H9 (cell line): Measurements from ENCODE around the gene SMYD4. TPM values are rescaled to one million over a fixed set of nuclear protein-coding genes. Genes with fewer than 3 reads are reported as not detected.

Experiments
- DNase-seq: peaks from one replicate; pipeline ENCODE4 v3.0.0-alpha.2; 2017
- H2AFZ ChIP-seq: one replicate; pipeline ENCODE4 v1.6.1; 2013; ENCODE audit warnings: mild to moderate bottlenecking, low read length, control low read depth, moderate library complexity
- H2AK5ac ChIP-seq: 2 replicates; pipeline ENCODE4 v1.6.1; 2013; ENCODE audit warnings: low read length, control low read depth, mixed read lengths; ENCODE audit not compliant: insufficient read length
- H2BK120ac ChIP-seq: one replicate; pipeline ENCODE4 v1.6.1; 2013; ENCODE audit warnings: low read depth, mild to moderate bottlenecking, low read length, control low read depth, inconsistent platforms; ENCODE audit not compliant: poor library complexity, severe bottlenecking
- H2BK12ac ChIP-seq: 2 replicates; pipeline ENCODE4 v1.6.1; 2013; ENCODE audit warnings: low read length, control low read depth, mixed read lengths, low read depth; ENCODE audit not compliant: insufficient read length
- H2BK15ac ChIP-seq: 2 replicates; pipeline ENCODE4 v1.6.1; 2013; ENCODE audit warnings: low read depth, low read length, control low read depth
- H2BK20ac ChIP-seq: one replicate; pipeline ENCODE4 v1.6.1; 2013; ENCODE audit warnings: low read depth, mild to moderate bottlenecking, low read length, control low read depth, inconsistent platforms; ENCODE audit not compliant: poor library complexity, severe bottlenecking
- H2BK5ac ChIP-seq: 2 replicates; pipeline ENCODE4 v1.6.1; 2013; ENCODE audit warnings: low read length, control low read depth, mixed read lengths; ENCODE audit not compliant: insufficient read length
- H3K14ac ChIP-seq: 2 replicates; pipeline ENCODE4 v1.6.1; 2013; ENCODE audit warnings: low read length, control low read depth; ENCODE audit not compliant: insufficient read depth
- H3K18ac ChIP-seq: 2 replicates; pipeline ENCODE4 v1.6.1; 2013; ENCODE audit warnings: low read depth, mild to moderate bottlenecking, mixed read lengths, low read length, control low read depth; ENCODE audit not compliant: insufficient read length
- H3K23ac ChIP-seq: 2 replicates; pipeline ENCODE4 v1.6.1; 2013; ENCODE audit warnings: low read length, control low read depth, mixed read lengths, low read depth; ENCODE audit not compliant: insufficient read length
- H3K23me2 ChIP-seq: 2 replicates; pipeline ENCODE4 v1.6.1; 2013; ENCODE audit warnings: low read depth, mild to moderate bottlenecking, mixed read lengths, low read length, control low read depth; ENCODE audit not compliant: insufficient read length, poor library complexity, severe bottlenecking
- H3K27ac ChIP-seq: 2 replicates; pipeline ENCODE4 v1.5.1; 2013; ENCODE audit warnings: low read length, control low read depth, mixed read lengths, low read depth; ENCODE audit not compliant: insufficient read length
- H3K27me3 ChIP-seq: 2 replicates; pipeline ENCODE4 v1.6.1; 2013; ENCODE audit warnings: low read length, control low read depth, inconsistent platforms; ENCODE audit not compliant: insufficient read depth
- H3K4ac ChIP-seq: 2 replicates; pipeline ENCODE4 v1.6.1; 2013; ENCODE audit warnings: low read depth, mild to moderate bottlenecking, control low read depth, inconsistent platforms, low read length, moderate library complexity
- H3K4me1 ChIP-seq: 2 replicates; pipeline ENCODE4 v1.6.1; 2013; ENCODE audit warnings: low read length, control low read depth, inconsistent platforms; ENCODE audit not compliant: insufficient read depth
- H3K4me2 ChIP-seq: 2 replicates; pipeline ENCODE4 v1.6.1; 2013; ENCODE audit warnings: low read length, control low read depth, mixed read lengths; ENCODE audit not compliant: insufficient read length, insufficient read depth
- H3K56ac ChIP-seq: 2 replicates; pipeline ENCODE4 v1.6.1; 2013; ENCODE audit warnings: low read depth, mild to moderate bottlenecking, mixed read lengths, low read length, control low read depth; ENCODE audit not compliant: insufficient read length
- H3K79me1 ChIP-seq: 2 replicates; pipeline ENCODE4 v1.6.1; 2013; ENCODE audit warnings: low read depth, mild to moderate bottlenecking, moderate library complexity, low read length, control low read depth, inconsistent platforms; ENCODE audit not compliant: insufficient read depth, poor library complexity, severe bottlenecking
- H3K79me2 ChIP-seq: 2 replicates; pipeline ENCODE4 v1.6.1; 2013; ENCODE audit warnings: low read length, control low read depth, inconsistent platforms; ENCODE audit not compliant: insufficient read depth
- H3K9ac ChIP-seq: 2 replicates; pipeline ENCODE4 v1.6.1; 2013; ENCODE audit warnings: low read length, control low read depth, mixed read lengths; ENCODE audit not compliant: insufficient read length; ENCODE audit errors: extremely low read depth
- H3K9me3 ChIP-seq: one replicate; pipeline ENCODE4 v1.6.1; 2013; ENCODE audit warnings: low read depth, low read length, inconsistent platforms; ENCODE audit not compliant: control insufficient read depth
- H3T11ph ChIP-seq: one replicate; pipeline ENCODE4 v1.6.1; 2013; ENCODE audit warnings: mild to moderate bottlenecking, low read length, control low read depth, inconsistent platforms
- H4K20me1 ChIP-seq: one replicate; pipeline ENCODE4 v1.6.1; 2013; ENCODE audit not compliant: control insufficient read depth, insufficient read length, insufficient read depth
- H4K5ac ChIP-seq: 2 replicates; pipeline ENCODE4 v1.6.1; 2013; ENCODE audit warnings: low read depth, mild to moderate bottlenecking, mixed read lengths, low read length, control low read depth; ENCODE audit not compliant: insufficient read length
- H4K8ac ChIP-seq: replicated peaks from 2 replicates; pipeline ENCODE4 v1.6.1; 2013; ENCODE audit warnings: low read length, control low read depth, mixed read lengths, low read depth; ENCODE audit not compliant: insufficient read length
- H4K91ac ChIP-seq: 2 replicates; pipeline ENCODE4 v1.6.1; 2013; ENCODE audit warnings: low read depth, mild to moderate bottlenecking, moderate library complexity, mixed read lengths, low read length, control low read depth; ENCODE audit not compliant: insufficient read length
- H3K27ac Mint-ChIP-seq, 3 experiments: 2 replicates in 2 of 3; 3 replicates in 1 of 3; pipeline ENCODE4 v1.8.0; 2020 to 2021; ENCODE audit warnings: mixed read lengths in 3 of 3, mild to moderate bottlenecking in 1 of 3, moderate library complexity in 1 of 3
- H3K27me3 Mint-ChIP-seq: 2 replicates; pipeline ENCODE4 v1.8.0; 2021; ENCODE audit warnings: low read depth, mild to moderate bottlenecking, moderate library complexity, mixed read lengths
- H3K36me3 Mint-ChIP-seq, 3 experiments: 2 replicates in 2 of 3; 3 replicates in 1 of 3; pipeline ENCODE4 v1.8.0; 2020 to 2021; ENCODE audit warnings: low read depth in 3 of 3, mixed read lengths in 3 of 3; ENCODE audit not compliant: insufficient read depth in 1 of 3
- H3K4me1 Mint-ChIP-seq, 2 experiments: 2 replicates each; pipeline ENCODE4 v1.8.0; 2020; ENCODE audit warnings: mixed read lengths in 2 of 2
- H3K4me3 Mint-ChIP-seq, 2 experiments: 2 replicates in 1 of 2; 3 replicates in 1 of 2; pipeline ENCODE4 v1.8.0; 2020 to 2021; ENCODE audit warnings: mild to moderate bottlenecking in 2 of 2, mixed read lengths in 2 of 2, moderate library complexity in 1 of 2
- H3K9me3 Mint-ChIP-seq, 2 experiments: 2 replicates in 1 of 2; 3 replicates in 1 of 2; pipeline ENCODE4 v1.8.0; 2020; ENCODE audit warnings: mild to moderate bottlenecking in 2 of 2, mixed read lengths in 2 of 2, moderate library complexity in 1 of 2
- WGBS: extraction: QIAGEN DNeasy Blood & Tissue Kit; methylation state at CpG from one replicate; pipeline ENCODE4 v1.1.7; 2013; ENCODE audit warnings: missing lambda C conversion rate, low lambda C conversion rate, mixed read lengths; ENCODE audit not compliant: insufficient read length; ENCODE audit errors: extremely low coverage; 5-methylcytosine and 5-hydroxymethylcytosine counted together
- total RNA-seq: library from RNA; stranded (reverse); gene quantifications from 2 replicates; pipeline ENCODE4 v1.2.1, GENCODE V29; 2021
- TF ChIP-seq, protein P1 (sequence below): fragments of 200-600 bp; sonication (generic); conservative IDR thresholded peaks from 3 replicates; pipeline ENCODE4 v1.8.0; 2021; ENCODE audit warnings: antibody characterized with exemption, mild to moderate bottlenecking

The SMYD4 gene
- total RNA-seq, 1 experiment from 2014 or later: 28.8 TPM

- Histone ChIP-seq H2AFZ (no peak overlapping the region), H3K4ac (no peak overlapping the region), H3K23ac (no peak overlapping the region), H4K8ac (no peak overlapping the region), H3K27me3 (no peaks in the 10 kb centered on the region), H4K5ac (no peak overlapping the region), H2AK5ac (no peak overlapping the region), H3K18ac (no peak overlapping the region), H3K79me1 (no peaks in the 10 kb centered on the region), H3K9ac (no peak overlapping the region), H3K9me3 (no peaks in the 10 kb centered on the region), H3K4me2 (no peak overlapping the region), H3K4me1 (no peaks in the 10 kb centered on the region), H2BK12ac (no peak overlapping the region), H4K20me1 (no peaks in the 10 kb centered on the region), H2BK15ac (no peak overlapping the region), H3K27ac (no peak overlapping the region), H3K56ac (no peak overlapping the region), H3K79me2 (no peaks in the 10 kb centered on the region), H3K23me2 (no peaks in the 10 kb centered on the region), H4K91ac (no peak overlapping the region), H3T11ph (no peak overlapping the region), H2BK20ac (no peak overlapping the region), H2BK5ac (no peak overlapping the region), H3K14ac (no peak overlapping the region), H2BK120ac (no peak overlapping the region)
- Mint-ChIP-seq H3K27ac (no peak overlapping the region), H3K4me3 (no peak overlapping the region), H3K9me3 (no peaks in the 10 kb centered on the region), H3K27me3 (no peaks in the 10 kb centered on the region), H3K4me1 (no peaks in the 10 kb centered on the region), H3K36me3 (peaks cover 25 to 88% (median 82%) of the 10 kb centered on the region in 3 experiments; a peak in 6 of 7 replicates)
- no CpG with 5 or more reads among the region's 17 CpGs for WGBS
- DNase-seq: no peak
- TF ChIP-seq, protein P1, sequence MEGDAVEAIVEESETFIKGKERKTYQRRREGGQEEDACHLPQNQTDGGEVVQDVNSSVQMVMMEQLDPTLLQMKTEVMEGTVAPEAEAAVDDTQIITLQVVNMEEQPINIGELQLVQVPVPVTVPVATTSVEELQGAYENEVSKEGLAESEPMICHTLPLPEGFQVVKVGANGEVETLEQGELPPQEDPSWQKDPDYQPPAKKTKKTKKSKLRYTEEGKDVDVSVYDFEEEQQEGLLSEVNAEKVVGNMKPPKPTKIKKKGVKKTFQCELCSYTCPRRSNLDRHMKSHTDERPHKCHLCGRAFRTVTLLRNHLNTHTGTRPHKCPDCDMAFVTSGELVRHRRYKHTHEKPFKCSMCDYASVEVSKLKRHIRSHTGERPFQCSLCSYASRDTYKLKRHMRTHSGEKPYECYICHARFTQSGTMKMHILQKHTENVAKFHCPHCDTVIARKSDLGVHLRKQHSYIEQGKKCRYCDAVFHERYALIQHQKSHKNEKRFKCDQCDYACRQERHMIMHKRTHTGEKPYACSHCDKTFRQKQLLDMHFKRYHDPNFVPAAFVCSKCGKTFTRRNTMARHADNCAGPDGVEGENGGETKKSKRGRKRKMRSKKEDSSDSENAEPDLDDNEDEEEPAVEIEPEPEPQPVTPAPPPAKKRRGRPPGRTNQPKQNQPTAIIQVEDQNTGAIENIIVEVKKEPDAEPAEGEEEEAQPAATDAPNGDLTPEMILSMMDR: no peak
Observed at GRCh38 chr17:1878419-1879121, 48.9 kb upstream of the SMYD4 start.
